ENCODE measurements around the gene PABPC4L. TPM values are rescaled to one million over a fixed set of nuclear protein-coding genes. Genes with fewer than 3 reads are reported as not detected.

Gene PABPC4L
- total RNA-seq, result under 0.01 TPM in 2 replicates

DNA sequence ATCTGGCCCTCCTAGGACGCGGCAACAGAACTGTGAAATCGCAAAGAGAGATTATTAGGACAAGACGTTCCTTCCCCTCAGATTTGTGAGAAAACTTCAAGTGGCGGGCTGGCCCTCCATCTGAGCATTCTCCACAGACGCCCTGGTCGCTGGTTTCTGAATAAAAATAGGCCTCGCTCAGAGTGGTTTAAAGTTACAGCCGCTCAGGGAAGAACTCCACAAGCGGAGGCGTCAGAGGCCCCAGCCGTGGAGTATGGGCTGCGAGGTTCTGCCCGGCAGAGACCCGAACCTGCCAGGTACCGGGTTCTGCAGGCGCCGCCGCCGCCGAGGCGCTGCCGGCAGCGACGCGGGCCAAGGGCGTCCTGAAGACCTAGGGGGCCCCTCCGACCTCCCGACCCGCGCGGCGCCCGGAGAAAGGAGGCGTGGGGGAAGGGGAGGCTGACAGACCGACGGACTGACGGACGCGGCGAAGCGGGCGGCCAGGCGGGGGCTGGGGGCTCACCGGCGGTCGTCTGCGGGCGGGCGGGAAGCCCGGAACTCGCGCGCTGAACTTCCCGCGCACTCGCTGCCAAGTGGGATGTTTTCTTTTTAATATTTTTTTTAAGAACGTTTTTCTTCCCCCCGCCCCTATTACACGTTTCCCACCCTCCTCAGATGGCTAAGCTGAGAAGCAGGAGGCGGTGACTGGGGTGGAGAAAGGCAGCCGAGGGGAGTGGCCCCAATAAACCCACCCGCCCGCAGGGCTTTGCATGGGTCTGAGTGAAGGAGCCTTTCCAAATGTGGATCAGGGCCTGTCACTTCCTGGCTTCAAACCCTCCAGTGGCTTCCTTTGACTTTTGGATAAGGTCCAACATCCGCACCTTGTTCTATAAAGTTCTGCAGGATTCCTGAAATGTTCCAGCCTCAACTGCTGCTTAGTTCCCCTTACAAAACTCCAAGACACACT, at the start of gene PABPC4L:
Gene PABPC4L (minus strand): TSS at position 574 of the 946 bp plus-strand sequence. CDS start 770 bp downstream, outside the sequence.

